Measurements from ENCODE around the gene CFLAR. TPM values are rescaled to one million over a fixed set of nuclear protein-coding genes. Genes with fewer than 3 reads are reported as not detected.
"Not testable (repeated sequence)": the region's sequence is repeated elsewhere in the genome, so short reads cannot be mapped to it uniquely, and the experiment has no call there.

Gene CFLAR
- total RNA-seq, 4 donors from 2014 or later = 176 to 217 (median 201) TPM

DNA sequence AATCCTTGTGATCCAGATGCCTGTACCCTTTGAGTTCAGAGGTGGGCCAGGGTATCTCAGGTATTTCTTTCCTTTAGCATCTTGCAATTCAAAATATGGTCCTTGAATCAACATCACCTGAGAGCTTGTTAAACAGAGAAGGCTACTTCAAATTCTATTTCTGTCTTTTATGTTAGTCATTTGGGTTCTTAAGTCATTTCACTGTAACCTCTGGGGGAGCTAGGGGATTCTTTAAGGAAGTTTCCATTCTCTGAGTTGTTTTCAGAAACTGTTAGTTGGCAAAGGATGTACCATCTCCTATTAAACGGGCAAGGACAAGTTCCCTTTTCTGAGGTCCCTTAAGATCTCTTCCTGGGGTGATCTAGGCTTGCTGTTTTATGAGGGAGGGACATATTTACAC is 16.6 kb downstream of the CFLAR start:
- H3K27ac ChIP-seq = peak overlapping the region; percentile 2 to 80
- H3K9me3 ChIP-seq = no peaks in the 10 kb centered on the region
- TF ChIP-seq, protein P1, sequence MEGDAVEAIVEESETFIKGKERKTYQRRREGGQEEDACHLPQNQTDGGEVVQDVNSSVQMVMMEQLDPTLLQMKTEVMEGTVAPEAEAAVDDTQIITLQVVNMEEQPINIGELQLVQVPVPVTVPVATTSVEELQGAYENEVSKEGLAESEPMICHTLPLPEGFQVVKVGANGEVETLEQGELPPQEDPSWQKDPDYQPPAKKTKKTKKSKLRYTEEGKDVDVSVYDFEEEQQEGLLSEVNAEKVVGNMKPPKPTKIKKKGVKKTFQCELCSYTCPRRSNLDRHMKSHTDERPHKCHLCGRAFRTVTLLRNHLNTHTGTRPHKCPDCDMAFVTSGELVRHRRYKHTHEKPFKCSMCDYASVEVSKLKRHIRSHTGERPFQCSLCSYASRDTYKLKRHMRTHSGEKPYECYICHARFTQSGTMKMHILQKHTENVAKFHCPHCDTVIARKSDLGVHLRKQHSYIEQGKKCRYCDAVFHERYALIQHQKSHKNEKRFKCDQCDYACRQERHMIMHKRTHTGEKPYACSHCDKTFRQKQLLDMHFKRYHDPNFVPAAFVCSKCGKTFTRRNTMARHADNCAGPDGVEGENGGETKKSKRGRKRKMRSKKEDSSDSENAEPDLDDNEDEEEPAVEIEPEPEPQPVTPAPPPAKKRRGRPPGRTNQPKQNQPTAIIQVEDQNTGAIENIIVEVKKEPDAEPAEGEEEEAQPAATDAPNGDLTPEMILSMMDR (IDR thresholded peaks at IDR 0.05) = no peak
- TF ChIP-seq POLR2A (IDR thresholded peaks at IDR 0.05) = no peak
- intact Hi-C loops (cut with DNase I; ENCODE audit: low total_unique reads) = no loop called here
- peaks cover 0 to 6% of the 10 kb centered on the region in 2 donors for H3K4me1 ChIP-seq
- no peak for DNase-seq
- H3K27me3 ChIP-seq = no peaks in the 10 kb centered on the region
- H3K4me3 ChIP-seq = no peak overlapping the region
- H3K36me3 ChIP-seq = no peaks in the 10 kb centered on the region

DNA sequence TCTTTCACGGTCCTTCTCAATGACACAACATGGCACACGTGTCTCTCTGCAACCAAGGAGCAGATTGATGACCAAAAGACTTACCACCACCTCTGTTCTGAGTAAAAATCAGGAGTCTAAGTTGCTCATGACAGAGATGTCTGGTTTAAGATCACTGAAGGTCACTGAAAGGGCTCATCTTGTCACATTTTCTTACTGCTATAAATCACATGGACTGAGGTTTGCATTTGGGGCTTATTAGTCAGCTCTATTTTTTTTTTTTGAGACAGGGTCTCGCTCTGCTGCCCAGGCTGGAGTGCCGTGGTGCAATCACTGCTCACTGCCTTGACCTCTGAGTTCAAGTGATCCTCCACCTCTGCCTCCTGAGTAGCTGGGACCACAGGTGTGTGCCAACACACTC is 19.4 kb downstream of the CFLAR start:
- Histone ChIP-seq H3K9me3 (no peaks in the 10 kb centered on the region), H3K36me3 (no peaks in the 10 kb centered on the region), H3K27ac (peak overlapping the region in 1 of 2 donors; percentile 66), H3K4me3 (no peak overlapping the region), H3K4me1 (peaks cover 0 to 6% of the 10 kb centered on the region in 2 donors), H3K27me3 (no peaks in the 10 kb centered on the region)
- TF ChIP-seq, protein P1 (IDR thresholded peaks at IDR 0.05) = no peak
- TF ChIP-seq POLR2A (IDR thresholded peaks at IDR 0.05) = no peak
- DNase-seq = no peak
- intact Hi-C loops (cut with DNase I; ENCODE audit: low total_unique reads) = no loop called here

DNA sequence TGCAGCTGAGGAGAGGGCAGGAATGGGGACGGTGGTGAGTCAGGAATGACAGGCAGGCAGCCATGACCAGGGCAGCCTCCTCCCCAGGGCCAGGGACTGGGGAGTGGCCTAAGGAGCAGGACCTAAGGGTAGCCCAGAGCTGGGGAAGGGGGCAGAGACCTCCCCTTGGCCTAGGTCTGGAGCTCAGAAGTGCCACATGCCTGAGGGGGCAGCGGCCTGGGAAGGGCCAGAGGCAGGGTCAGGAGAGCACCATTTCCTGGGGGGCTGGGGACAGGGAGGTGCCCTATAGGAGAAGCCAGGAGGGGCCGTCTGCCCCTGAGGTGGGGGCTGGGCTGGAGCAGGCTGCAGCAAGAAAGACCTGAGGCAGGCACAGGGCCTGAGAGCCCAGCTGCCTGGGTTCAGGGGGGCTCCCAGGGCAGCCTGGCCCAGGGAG is 20.9 kb downstream of the CFLAR start:
- intact Hi-C loops (cut with DNase I; ENCODE audit: low total_unique reads) = no loop called here
- Histone ChIP-seq H3K27me3 (no peaks in the 10 kb centered on the region), H3K4me1 (peaks cover 0 to 1% of the 10 kb centered on the region in 2 donors), H3K9me3 (no peaks in the 10 kb centered on the region), H3K36me3 (no peaks in the 10 kb centered on the region), H3K4me3 (no peak overlapping the region), H3K27ac (no peak overlapping the region)
- no peak for DNase-seq
- TF ChIP-seq, protein P1 (IDR thresholded peaks at IDR 0.05) = no peak
- no peak for TF ChIP-seq POLR2A (IDR thresholded peaks at IDR 0.05)

DNA sequence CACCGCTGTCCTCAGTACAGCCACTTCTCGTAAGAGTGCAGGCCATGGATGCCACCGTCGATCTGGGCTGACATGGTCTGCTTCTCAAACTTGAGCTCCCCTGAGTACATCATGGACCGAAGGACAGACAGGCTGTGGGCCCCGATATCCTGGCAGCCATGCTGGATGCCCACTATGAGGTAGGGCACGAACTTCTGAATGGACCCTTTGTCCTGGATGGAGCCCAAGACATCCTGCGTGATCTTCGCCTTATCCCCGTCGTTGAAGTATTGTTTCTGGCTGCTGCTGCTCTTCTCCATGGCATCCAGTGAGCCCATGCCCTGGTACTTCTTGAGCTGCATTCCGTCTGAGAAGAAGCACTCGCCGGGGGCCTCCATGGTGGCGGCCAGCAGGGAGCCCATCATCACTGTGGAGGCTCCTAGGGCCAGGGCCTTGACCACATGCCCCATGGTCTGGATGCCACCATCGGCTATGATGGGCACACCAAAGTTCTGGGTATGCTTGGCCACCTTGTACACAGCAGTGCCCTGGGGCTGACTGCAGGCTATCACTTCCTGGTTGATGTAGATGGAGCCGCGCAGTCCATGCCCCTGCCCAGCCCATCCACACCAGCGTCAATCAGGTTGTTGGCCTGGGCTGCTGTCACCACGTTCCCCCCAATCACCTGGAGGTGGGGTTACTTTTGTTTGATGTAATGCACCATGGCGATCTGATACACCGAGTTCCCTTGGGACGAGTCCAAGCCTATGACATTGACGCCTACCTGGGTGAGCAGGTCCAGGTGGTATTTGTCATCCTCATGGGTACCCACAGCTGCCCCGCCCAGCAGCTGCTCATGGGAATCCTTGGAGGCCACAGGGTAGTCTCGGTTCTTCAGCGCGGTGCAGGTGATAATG is 21.8 kb downstream of the CFLAR start:
- H3K4me1 ChIP-seq = no peaks in the 10 kb centered on the region
- TF ChIP-seq, protein P1 (IDR thresholded peaks at IDR 0.05) = no peak
- TF ChIP-seq POLR2A (IDR thresholded peaks at IDR 0.05) = no peak
- no peak overlapping the region for H3K4me3 ChIP-seq
- intact Hi-C loops (cut with DNase I; ENCODE audit: low total_unique reads) = no loop called here
- H3K36me3 ChIP-seq = no peaks in the 10 kb centered on the region
- no peak for DNase-seq
- H3K27me3 ChIP-seq = no peaks in the 10 kb centered on the region
- no peak overlapping the region for H3K27ac ChIP-seq
- H3K9me3 ChIP-seq = no peaks in the 10 kb centered on the region

DNA sequence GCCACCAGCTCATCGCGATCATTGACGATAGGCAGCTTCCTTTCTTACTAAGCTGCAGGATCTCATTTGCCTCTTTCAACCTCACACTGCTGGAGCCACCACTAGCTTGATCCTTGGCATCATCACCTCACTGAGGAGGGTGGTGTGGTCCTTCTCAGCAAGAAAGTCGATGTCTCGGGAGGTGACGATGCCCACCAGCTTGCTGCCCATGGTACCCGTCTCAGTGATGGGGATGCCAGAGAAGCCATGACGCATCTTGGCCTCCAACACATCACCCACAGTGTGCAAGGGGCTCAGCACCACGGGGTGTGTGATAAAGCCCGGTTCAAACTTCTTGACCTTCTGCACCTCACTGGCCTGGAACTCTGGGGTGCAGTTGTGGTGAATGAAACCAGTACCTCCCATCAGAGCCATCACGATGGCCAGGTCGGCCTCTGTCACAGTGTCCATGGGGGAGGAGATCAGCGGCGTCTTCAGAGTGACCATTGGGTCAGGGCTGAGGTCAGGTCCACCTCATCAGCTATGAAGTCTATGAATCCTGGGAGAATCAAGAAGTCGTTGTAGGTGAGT is 22.5 kb downstream of the CFLAR start:
- DNase-seq = no peak
- Histone ChIP-seq H3K36me3 (no peaks in the 10 kb centered on the region), H3K4me1 (no peaks in the 10 kb centered on the region), H3K27ac (no peak overlapping the region), H3K27me3 (no peaks in the 10 kb centered on the region), H3K4me3 (no peak overlapping the region), H3K9me3 (no peaks in the 10 kb centered on the region)
- no peak for TF ChIP-seq POLR2A (IDR thresholded peaks at IDR 0.05)
- TF ChIP-seq, protein P1 (IDR thresholded peaks at IDR 0.05) = no peak
- intact Hi-C loops (cut with DNase I; ENCODE audit: low total_unique reads) = no loop called here

DNA sequence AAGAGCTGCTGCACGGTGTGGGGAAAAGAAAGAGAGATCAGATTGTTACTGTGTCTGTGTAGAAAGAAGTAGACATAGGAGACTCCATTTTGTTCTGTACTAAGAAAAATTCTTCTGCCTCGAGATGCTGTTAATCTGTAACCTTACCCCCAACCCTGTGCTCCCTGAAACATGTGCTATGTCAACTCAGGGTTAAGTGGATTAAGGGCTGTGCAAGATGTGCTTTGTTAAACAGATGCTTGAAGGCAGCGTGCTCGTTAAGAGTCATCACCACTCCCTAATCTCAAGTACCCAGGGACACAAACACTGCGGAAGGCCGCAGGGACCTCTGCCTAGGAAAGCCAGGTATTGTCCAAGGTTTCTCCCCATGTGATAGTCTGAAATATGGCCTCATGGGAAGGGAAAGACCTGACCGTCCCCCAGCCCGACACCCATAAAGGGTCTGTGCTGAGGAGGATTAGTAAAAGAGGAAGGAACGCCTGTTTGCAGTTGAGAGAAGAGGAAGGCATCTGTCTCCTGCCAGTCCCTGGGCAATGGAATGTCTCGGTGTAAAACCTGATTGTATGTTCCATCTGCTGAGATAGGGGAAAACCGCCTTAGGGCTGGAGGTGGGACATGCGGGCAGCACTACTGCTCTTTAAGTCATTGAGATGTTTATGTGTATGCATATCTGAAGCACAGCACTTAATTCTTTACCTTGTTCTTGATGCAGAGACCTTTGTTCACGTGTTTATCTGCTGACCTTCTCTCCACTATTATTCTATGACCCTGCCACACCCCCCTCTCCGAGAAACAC is 23.2 kb downstream of the CFLAR start:
- H3K4me3 ChIP-seq; DNase-seq; H3K4me1 ChIP-seq; H3K9me3 ChIP-seq; intact Hi-C loops (cut with DNase I; ENCODE audit: low total_unique reads); H3K36me3 ChIP-seq; H3K27ac ChIP-seq; H3K27me3 ChIP-seq: not testable (repeated sequence)

Data from uterus (tissue), 4 donors.